ENCODE measurements around the gene SASH1.
"Not testable (repeated sequence)": the region's sequence is repeated elsewhere in the genome, so short reads cannot be mapped to it uniquely, and the experiment has no call there.

The SASH1 gene

GRCh38 chr6:148389917-148390316, 47.3 kb downstream of the SASH1 start:
- Histone ChIP-seq H3K27ac (ENCODE audit: low read length) (no peak overlapping the region), H3K27me3 (ENCODE audit: low read depth, low read length) (no peaks in the 10 kb centered on the region), H3K4me3 (ENCODE audit: low read depth in 1 of 2, low read length in 2 of 2) (no peak overlapping the region), H3K9me3 (ENCODE audit: control insufficient read depth in 1 of 2, low read length in 2 of 2) (no peaks in the 10 kb centered on the region), H3K4me1 (ENCODE audit: control insufficient read depth in 1 of 2, insufficient read depth in 2 of 2, low read length in 2 of 2) (no peaks in the 10 kb centered on the region), H3K36me3 (ENCODE audit: control insufficient read depth in 1 of 2, insufficient read depth in 2 of 2, low read length in 2 of 2) (peaks cover 0 to 5% of the 10 kb centered on the region in 2 donors)

- H3K36me3 ChIP-seq (ENCODE audit: control insufficient read depth in 1 of 2, insufficient read depth in 2 of 2, low read length in 2 of 2); H3K27ac ChIP-seq (ENCODE audit: low read length); H3K27me3 ChIP-seq (ENCODE audit: low read depth, low read length); H3K4me1 ChIP-seq (ENCODE audit: control insufficient read depth in 1 of 2, insufficient read depth in 2 of 2, low read length in 2 of 2); H3K4me3 ChIP-seq (ENCODE audit: low read depth in 1 of 2, low read length in 2 of 2); H3K9me3 ChIP-seq (ENCODE audit: control insufficient read depth in 1 of 2, low read length in 2 of 2): not testable (repeated sequence)
Observed at GRCh38 chr6:148392127-148392526, 49.5 kb downstream of the SASH1 start.

GRCh38 chr6:148392671-148393070, 50.0 kb downstream of the SASH1 start:
- Histone ChIP-seq H3K27me3 (ENCODE audit: low read depth, low read length) (no peaks in the 10 kb centered on the region), H3K27ac (ENCODE audit: low read length) (no peak overlapping the region), H3K36me3 (ENCODE audit: control insufficient read depth in 1 of 2, insufficient read depth in 2 of 2, low read length in 2 of 2) (peaks cover 0 to 5% of the 10 kb centered on the region in 2 donors), H3K9me3 (ENCODE audit: control insufficient read depth in 1 of 2, low read length in 2 of 2) (no peaks in the 10 kb centered on the region), H3K4me1 (ENCODE audit: control insufficient read depth in 1 of 2, insufficient read depth in 2 of 2, low read length in 2 of 2) (no peaks in the 10 kb centered on the region), H3K4me3 (ENCODE audit: low read depth in 1 of 2, low read length in 2 of 2) (no peak overlapping the region)

GRCh38 chr6:148395583-148396101, 53.0 kb downstream of the SASH1 start:
- H3K27me3 ChIP-seq (ENCODE audit: low read depth, low read length), result no peaks in the 10 kb centered on the region
- H3K36me3 ChIP-seq (ENCODE audit: control insufficient read depth in 1 of 2, insufficient read depth in 2 of 2, low read length in 2 of 2), result no peaks in the 10 kb centered on the region
- no peaks in the 10 kb centered on the region for H3K9me3 ChIP-seq (ENCODE audit: control insufficient read depth in 1 of 2, low read length in 2 of 2)
- H3K27ac ChIP-seq (ENCODE audit: low read length), result no peak overlapping the region
- H3K4me3 ChIP-seq (ENCODE audit: low read depth in 1 of 2, low read length in 2 of 2), result no peak overlapping the region
- no peaks in the 10 kb centered on the region for H3K4me1 ChIP-seq (ENCODE audit: control insufficient read depth in 1 of 2, insufficient read depth in 2 of 2, low read length in 2 of 2)

- H3K27ac ChIP-seq (ENCODE audit: low read length), result no peak overlapping the region
- H3K36me3 ChIP-seq (ENCODE audit: control insufficient read depth in 1 of 2, insufficient read depth in 2 of 2, low read length in 2 of 2), result no peaks in the 10 kb centered on the region
- H3K4me1 ChIP-seq (ENCODE audit: control insufficient read depth in 1 of 2, insufficient read depth in 2 of 2, low read length in 2 of 2), result no peaks in the 10 kb centered on the region
Observed at GRCh38 chr6:148396411-148396810, 53.8 kb downstream of the SASH1 start.

GRCh38 chr6:148396926-148397325, 54.3 kb downstream of the SASH1 start:
- H3K4me1 ChIP-seq (ENCODE audit: control insufficient read depth in 1 of 2, insufficient read depth in 2 of 2, low read length in 2 of 2), result no peaks in the 10 kb centered on the region
- no peaks in the 10 kb centered on the region for H3K36me3 ChIP-seq (ENCODE audit: control insufficient read depth in 1 of 2, insufficient read depth in 2 of 2, low read length in 2 of 2)
- no peaks in the 10 kb centered on the region for H3K27me3 ChIP-seq (ENCODE audit: low read depth, low read length)
- no peaks in the 10 kb centered on the region for H3K9me3 ChIP-seq (ENCODE audit: control insufficient read depth in 1 of 2, low read length in 2 of 2)
- H3K27ac ChIP-seq (ENCODE audit: low read length), result no peak overlapping the region
- H3K4me3 ChIP-seq (ENCODE audit: low read depth in 1 of 2, low read length in 2 of 2), result no peak overlapping the region

More at GRCh38 chr6:148396411-148396810, 53.8 kb downstream of the SASH1 start:
- Histone ChIP-seq H3K4me3 (ENCODE audit: low read depth in 1 of 2, low read length in 2 of 2) (no peak overlapping the region), H3K9me3 (ENCODE audit: control insufficient read depth in 1 of 2, low read length in 2 of 2) (no peaks in the 10 kb centered on the region), H3K27me3 (ENCODE audit: low read depth, low read length) (no peaks in the 10 kb centered on the region)

- Histone ChIP-seq H3K27ac (ENCODE audit: low read length) (no peak overlapping the region), H3K9me3 (ENCODE audit: control insufficient read depth in 1 of 2, low read length in 2 of 2) (no peaks in the 10 kb centered on the region), H3K36me3 (ENCODE audit: control insufficient read depth in 1 of 2, insufficient read depth in 2 of 2, low read length in 2 of 2) (no peaks in the 10 kb centered on the region), H3K27me3 (ENCODE audit: low read depth, low read length) (no peaks in the 10 kb centered on the region), H3K4me1 (ENCODE audit: control insufficient read depth in 1 of 2, insufficient read depth in 2 of 2, low read length in 2 of 2) (no peaks in the 10 kb centered on the region), H3K4me3 (ENCODE audit: low read depth in 1 of 2, low read length in 2 of 2) (no peak overlapping the region)
Observed at GRCh38 chr6:148398244-148398643, 55.6 kb downstream of the SASH1 start.

GRCh38 chr6:148398678-148399077, 56.0 kb downstream of the SASH1 start:
- Histone ChIP-seq H3K27me3 (ENCODE audit: low read depth, low read length) (no peaks in the 10 kb centered on the region), H3K4me1 (ENCODE audit: control insufficient read depth in 1 of 2, insufficient read depth in 2 of 2, low read length in 2 of 2) (no peaks in the 10 kb centered on the region), H3K9me3 (ENCODE audit: control insufficient read depth in 1 of 2, low read length in 2 of 2) (no peaks in the 10 kb centered on the region), H3K36me3 (ENCODE audit: control insufficient read depth in 1 of 2, insufficient read depth in 2 of 2, low read length in 2 of 2) (no peaks in the 10 kb centered on the region), H3K4me3 (ENCODE audit: low read depth in 1 of 2, low read length in 2 of 2) (no peak overlapping the region), H3K27ac (ENCODE audit: low read length) (no peak overlapping the region)

- H3K27me3 ChIP-seq (ENCODE audit: low read depth, low read length), result no peaks in the 10 kb centered on the region
- H3K9me3 ChIP-seq (ENCODE audit: control insufficient read depth in 1 of 2, low read length in 2 of 2), result no peaks in the 10 kb centered on the region
- H3K4me1 ChIP-seq (ENCODE audit: control insufficient read depth in 1 of 2, insufficient read depth in 2 of 2, low read length in 2 of 2), result no peaks in the 10 kb centered on the region
- H3K4me3 ChIP-seq (ENCODE audit: low read depth in 1 of 2, low read length in 2 of 2), result no peak overlapping the region
- no peak overlapping the region for H3K27ac ChIP-seq (ENCODE audit: low read length)
- no peaks in the 10 kb centered on the region for H3K36me3 ChIP-seq (ENCODE audit: control insufficient read depth in 1 of 2, insufficient read depth in 2 of 2, low read length in 2 of 2)
Observed at GRCh38 chr6:148401571-148401970, 58.9 kb downstream of the SASH1 start.

GRCh38 chr6:148404456-148405054, 61.9 kb downstream of the SASH1 start:
- H3K4me3 ChIP-seq (ENCODE audit: low read depth in 1 of 2, low read length in 2 of 2), result no peak overlapping the region
- H3K9me3 ChIP-seq (ENCODE audit: control insufficient read depth in 1 of 2, low read length in 2 of 2), result no peaks in the 10 kb centered on the region
- H3K4me1 ChIP-seq (ENCODE audit: control insufficient read depth in 1 of 2, insufficient read depth in 2 of 2, low read length in 2 of 2), result peaks cover 0 to 8% of the 10 kb centered on the region in 2 donors
- H3K27ac ChIP-seq (ENCODE audit: low read length), result no peak overlapping the region
- H3K27me3 ChIP-seq (ENCODE audit: low read depth, low read length), result no peaks in the 10 kb centered on the region
- H3K36me3 ChIP-seq (ENCODE audit: control insufficient read depth in 1 of 2, insufficient read depth in 2 of 2, low read length in 2 of 2), result no peaks in the 10 kb centered on the region

GRCh38 chr6:148405894-148406293, 63.3 kb downstream of the SASH1 start:
- Histone ChIP-seq H3K4me1 (ENCODE audit: control insufficient read depth in 1 of 2, insufficient read depth in 2 of 2, low read length in 2 of 2) (peaks cover 0 to 8% of the 10 kb centered on the region in 2 donors), H3K27ac (ENCODE audit: low read length) (no peak overlapping the region), H3K27me3 (ENCODE audit: low read depth, low read length) (no peaks in the 10 kb centered on the region), H3K36me3 (ENCODE audit: control insufficient read depth in 1 of 2, insufficient read depth in 2 of 2, low read length in 2 of 2) (no peaks in the 10 kb centered on the region), H3K9me3 (ENCODE audit: control insufficient read depth in 1 of 2, low read length in 2 of 2) (no peaks in the 10 kb centered on the region), H3K4me3 (ENCODE audit: low read depth in 1 of 2, low read length in 2 of 2) (no peak overlapping the region)
